GM18505 (cell line): ENCODE results near the gene FCN2.

ENCODE experiments used
- ATAC-seq: cut with Tn5 transposase; IDR thresholded peaks from one replicate; pipeline ENCODE4 v1.9.1; 2021; ENCODE audit not compliant: unreplicated experiment
- POLR2A ChIP-seq: IDR thresholded peaks from 4 replicates; pipeline ENCODE4 v1.6.1; 2011; ENCODE audit warnings: borderline replicate concordance; ENCODE audit not compliant: insufficient read depth, insufficient read length; ENCODE audit errors: extremely low read depth

The FCN2 gene

DNA sequence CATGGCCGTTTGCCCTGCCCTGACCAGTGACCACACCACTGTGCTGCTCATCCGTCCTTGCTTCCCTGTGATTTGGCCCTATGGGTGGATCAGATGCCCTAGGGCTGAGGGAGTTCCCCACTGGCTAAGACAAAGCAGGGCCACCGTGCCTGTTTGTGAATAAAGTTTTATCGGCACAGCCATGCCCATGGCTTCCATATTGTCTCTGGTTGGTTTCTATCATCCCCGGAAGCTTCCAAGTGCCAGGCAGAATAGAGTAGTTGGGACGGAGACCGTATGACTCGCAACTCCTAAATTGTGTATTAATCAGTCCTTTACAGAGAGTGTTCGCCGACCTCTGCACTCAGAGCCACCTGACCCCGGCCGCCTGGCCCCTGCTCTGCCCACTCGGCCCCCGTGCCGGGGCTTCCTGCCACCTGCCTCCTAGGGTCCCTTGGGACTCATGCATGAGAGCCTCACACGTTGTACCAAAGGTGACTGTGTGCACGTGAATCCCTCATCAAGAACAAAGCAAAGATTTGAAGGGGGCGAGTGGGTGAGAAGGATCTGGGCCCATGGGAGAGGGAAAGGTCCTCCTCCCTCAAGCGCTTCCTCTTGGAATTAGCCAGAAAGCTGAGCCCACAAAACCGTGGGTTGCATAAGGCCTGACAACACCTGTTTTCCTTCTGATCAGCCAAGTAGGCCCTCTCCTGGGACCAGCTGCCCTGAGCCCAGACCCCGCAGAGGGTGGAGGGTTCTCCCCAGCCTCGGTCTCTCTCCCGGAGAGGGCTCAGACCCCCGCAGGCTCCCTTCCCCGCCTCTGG, 11.7 kb upstream of the FCN2 start:
- no peak for TF ChIP-seq POLR2A
- ATAC-seq = no peak

DNA sequence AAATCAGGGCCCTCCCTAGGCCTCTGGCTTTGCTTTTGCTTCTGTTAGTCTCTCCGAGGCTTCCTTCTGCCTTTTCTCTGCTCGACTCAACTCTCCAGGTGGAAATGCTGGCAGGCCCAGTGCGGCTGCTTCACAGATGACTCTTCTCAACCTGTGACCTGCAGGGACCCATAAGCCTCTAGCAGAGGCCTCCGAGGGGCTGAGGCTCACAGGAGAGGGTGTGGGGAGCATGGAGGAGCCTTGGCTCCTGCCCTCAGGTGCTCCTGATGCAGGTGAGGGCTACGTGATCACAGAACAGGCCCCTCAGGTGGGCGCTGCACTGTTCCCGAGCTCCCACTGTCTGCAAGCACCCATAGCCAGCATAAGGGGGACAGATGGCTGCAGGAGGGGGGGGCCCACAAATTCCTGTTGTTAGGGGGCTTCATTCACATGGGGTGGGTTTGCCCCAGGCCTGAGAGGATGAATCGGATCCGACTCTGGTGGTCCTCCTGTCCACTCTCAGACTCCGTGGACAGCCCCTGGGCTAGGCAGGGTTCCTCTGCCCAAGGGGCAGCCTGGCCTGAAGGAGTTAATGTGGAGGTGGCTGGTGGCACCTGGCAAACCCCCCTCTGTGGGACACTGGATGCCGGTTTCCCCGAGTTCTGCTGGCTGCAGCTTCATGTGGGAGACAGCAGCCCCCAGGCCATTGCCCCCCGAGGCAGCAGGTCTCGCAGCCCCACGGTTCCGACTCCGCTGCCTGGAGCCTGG, 10.9 kb upstream of the FCN2 start:
- no peak for TF ChIP-seq POLR2A
- ATAC-seq = no peak

DNA sequence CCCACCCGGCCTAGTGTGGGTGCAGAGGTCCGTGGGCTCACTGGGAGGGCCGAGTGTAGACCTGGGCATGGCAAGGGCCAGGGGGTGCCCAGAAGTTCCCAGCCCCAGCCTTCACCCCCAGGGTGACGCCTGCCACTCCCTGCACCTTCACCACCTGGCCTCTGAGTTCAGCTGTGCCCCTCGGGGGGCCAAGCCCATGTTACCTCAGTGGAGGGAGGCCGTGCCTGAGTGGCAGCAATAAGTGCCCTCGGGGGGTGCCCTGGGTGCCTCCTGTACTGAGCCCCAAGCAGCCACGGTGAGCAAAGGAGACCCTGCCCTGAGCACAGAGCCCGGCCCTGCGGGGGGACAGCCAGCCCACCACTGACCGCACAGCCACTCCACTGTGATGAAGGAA, 10.3 kb upstream of the FCN2 start:
- TF ChIP-seq POLR2A = no peak
- ATAC-seq = no peak

DNA sequence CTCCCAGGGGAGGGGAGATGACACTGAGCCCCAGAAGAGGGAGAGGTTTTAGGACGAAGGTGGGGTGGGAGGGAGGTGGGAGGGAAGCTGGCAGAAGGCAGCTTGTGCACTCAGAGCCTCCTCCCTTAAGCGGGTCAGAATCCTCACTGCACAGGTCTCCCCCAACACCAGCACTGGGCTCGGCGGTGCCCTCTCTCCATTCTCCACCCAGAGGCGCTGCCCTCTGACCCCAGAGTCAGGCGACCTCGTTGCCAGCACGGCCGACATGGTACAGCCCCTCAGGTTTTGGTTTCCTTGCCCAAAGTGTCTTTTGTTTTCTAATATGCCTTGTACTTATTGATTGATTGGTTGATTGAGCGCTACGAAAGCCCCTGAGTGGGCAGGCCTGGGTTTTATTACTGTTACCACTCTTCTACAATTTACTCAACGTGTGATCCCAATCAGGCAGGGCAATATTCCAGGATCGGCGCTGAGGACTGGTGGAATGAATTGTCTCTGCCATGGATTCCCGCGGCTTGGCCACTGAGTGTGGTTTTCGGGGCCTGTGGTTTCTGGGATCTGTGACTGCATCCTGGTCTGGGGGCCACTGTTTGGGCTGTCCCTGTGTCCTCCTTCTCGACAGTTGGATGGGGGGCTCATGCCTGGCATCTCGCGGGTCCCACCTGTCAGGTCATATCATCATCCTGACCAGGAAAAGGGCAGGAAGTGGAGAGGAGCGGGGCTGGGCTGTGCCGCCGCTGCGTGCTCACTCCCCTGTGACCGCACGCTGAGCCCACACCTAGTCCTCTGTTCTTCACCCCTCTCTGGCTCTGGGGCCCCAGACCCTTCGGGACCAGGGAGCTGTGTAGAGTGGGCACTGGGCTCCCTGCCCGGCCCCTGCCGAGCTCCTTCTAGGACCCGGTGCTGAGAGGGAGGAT, 9.6 kb upstream of the FCN2 start:
- no peak for TF ChIP-seq POLR2A
- no peak for ATAC-seq

DNA sequence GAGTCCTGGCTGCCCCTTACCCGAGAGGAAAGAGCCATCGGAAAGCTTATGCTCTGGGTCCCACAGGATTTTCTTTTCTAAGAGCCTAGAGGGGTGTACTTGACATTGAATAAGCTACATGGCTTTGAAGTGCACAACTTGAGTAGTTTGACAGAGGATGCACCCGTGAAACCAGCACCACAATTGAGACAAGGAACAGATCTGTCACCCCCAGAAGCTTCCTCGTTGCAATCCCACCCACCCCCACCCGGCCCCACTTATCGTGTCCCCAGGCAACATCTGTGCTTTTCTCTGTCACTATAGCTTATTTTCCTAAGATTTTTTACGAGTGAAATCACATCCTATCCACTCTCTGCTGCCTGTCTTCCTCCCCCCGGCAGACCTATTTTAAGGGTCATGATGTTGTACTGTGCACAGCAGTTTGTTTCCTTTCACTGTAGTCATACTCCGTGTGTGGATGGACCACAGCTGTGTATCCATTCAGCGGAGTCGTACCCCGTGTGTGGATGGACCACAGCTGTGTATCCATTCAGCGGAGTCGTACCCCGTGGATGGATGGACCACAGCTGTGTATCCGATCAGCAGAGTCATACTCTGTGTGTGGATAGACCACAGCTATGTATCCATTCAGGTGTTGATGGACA, 8.8 kb upstream of the FCN2 start:
- no peak for ATAC-seq
- no peak for TF ChIP-seq POLR2A

DNA sequence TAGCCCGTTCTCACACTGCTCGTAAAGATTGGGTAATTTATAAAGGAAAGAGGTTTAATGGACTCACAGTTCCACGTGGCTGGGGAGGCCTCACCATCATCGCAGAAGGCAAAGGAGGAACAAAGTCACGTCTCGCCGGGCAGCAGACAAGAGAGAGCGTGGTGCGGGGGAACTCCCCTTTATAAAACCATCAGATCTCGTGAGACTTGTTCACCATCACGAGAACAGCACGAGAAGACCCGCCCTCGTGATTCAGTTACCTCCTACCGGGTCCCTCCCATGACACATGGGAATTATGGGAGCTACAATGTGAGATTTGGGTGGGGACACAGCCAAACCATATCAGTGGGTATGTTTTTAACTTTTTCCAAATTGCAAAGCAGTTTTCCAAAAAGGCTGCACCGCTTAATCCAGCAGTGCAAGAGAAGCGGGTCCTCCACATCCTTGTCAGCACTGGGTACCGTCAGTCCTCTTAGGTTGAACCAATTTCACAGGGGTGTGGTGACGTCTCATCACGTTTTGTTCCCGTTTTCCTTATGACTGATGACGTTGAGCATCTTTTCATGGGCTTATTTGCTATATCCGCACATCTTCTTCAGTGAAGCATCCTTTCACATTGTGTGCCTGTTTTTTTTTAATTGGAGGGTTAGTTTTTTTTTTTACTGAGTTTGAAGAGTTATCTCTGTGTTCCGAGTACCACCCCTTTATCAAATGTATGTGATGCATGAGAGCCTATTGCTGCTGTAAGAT, 8.0 kb upstream of the FCN2 start:
- no peak for TF ChIP-seq POLR2A
- ATAC-seq = no peak

DNA sequence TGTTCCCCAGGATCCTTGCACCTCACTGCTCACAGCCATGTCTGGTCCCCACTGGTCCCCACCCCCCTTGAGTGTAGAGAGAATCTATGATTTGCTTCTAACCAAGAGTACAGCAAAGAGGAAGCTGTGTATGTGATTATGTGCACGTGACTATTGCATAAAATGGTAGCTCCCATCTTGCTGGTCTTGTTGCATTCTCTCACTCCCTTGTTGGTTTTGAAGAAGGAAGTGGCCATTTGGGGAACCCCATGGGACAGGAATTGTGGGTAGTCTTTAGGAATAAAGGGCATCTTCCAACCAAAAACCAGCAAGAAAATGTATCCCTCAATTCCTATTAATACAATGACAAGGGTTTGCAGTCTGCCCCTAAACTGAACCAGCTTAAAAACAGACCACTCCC, 5.2 kb upstream of the FCN2 start:
- TF ChIP-seq POLR2A = no peak
- ATAC-seq = no peak

DNA sequence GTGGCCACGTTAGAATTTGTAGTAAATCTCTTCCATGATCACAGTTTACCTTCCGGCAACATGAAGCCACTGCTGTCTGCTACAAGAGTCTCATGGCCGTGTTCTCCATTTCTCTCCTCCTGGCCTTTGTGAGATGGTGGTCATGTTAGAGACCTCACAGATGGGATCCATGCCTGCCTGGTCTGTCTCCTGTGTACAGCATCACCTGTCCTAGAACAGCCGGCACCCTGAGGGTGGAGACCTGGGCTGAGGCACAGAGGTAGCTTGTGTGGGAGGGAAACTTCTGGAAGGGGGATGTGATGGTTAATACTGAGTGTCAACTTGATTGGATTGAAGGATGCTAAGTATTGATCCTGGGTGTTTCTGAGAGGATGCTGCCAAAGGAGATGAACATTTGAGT, 3.1 kb upstream of the FCN2 start:
- no peak for ATAC-seq

DNA sequence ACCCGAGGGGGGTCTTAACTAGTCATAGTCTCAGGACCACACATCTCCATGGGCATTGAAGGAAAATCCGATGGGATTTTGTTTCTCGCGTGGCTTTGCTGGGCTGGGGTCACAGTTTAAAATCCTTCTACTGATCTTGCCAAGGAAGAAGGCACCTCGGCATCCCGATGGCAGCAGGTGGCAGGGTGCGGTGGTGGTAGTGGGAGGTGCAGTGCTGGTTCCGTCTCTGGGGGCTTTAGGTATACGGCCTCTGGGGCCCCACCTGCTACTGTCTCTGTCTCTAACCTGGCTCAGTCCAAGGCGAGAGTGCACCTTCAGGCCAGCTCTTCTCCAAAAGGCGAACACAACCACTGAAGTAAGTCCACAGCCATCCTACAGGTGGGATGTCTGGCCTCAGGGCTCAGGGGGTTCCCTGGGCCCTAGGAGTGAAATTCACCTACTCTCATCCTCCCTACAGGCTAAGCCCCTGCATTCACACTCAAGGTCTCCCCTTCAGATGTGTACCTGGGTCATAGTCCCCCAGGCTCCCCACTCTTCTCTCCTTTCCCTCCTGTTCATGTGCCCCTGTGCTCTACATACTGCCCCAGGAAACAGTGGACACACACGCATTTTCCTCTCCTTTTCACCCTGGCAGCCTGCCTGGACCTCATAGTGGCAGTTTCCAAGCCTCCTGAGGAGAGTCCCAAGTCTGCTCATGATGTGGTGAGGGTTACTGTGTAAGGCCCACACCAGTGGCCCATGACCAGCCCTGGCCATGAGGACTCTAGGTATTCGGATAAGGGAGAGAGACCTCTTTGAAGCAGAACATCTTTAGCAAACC, 736 bp upstream of the FCN2 start:
- no peak for TF ChIP-seq POLR2A
- ATAC-seq = no peak

More for the DNA sequence above, 3.1 kb upstream of the FCN2 start:
- no peak for TF ChIP-seq POLR2A

DNA sequence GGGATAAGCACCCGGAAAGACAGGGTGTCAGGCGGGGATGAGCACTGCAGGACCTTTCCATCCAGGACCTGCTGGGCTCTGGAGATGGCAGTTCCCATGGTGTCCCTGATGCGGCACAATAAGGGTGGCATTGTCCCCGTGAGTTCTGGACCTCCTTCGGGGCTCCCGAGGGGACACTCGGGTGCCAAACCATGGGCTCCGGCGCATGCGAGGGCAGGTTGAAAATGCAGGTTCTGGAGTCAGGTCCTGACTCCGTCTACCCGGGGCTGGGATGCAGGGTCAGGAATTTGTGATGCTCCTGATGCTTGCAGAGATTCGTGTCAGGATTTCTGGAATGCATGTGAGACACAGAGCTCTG, 682 bp downstream of the FCN2 start:
- ATAC-seq = no peak

DNA sequence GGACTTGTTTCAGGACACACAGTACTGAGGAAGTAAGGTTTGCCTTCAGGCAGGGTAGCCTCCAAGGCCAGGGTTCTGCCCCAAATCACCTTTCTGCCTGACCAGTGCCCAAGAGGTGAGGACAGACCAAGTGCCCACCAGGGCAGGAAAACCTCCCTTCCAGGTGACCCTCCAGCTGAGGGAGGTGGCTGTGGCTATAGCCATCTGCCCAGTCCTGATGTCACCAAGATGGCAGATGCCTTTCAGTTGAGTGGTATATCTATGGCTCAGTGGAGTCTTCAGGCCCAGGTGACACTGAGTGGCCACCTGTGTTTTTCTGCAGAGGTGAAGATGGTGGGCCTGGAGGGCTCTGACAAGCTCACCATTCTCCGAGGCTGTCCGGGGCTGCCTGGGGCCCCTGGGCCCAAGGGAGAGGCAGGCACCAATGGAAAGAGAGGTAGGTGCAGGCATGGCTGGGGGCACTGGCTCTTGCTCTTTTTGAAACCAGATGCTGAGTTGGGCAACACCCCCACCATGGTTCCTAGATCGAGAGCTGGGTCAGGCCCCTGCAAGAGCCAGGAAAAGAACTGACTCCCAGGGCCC, 1.7 kb downstream of the FCN2 start:
- no peak for ATAC-seq
- no peak for TF ChIP-seq POLR2A

More for the DNA sequence above, 682 bp downstream of the FCN2 start:
- TF ChIP-seq POLR2A = no peak
